HT-29 (cell line): Measurements from ENCODE around the gene SYTL3. TPM values are rescaled to one million over a fixed set of nuclear protein-coding genes. Genes with fewer than 3 reads are reported as not detected.
"Not testable (repeated sequence)": the region's sequence is repeated elsewhere in the genome, so short reads cannot be mapped to it uniquely, and the experiment has no call there.

Source experiments
- DNase-seq: peaks from one replicate; pipeline ENCODE4 v3.0.0-alpha.2; 2015; ENCODE audit warnings: low spot score
- total RNA-seq: library from RNA; depleted of rRNA; stranded (reverse); fragments of >200 nt; shearing (Covaris generic); gene quantifications from 2 replicates; pipeline ENCODE4 v1.2.3, GENCODE V29; 2014; rRNA removed

Gene SYTL3, protein sequence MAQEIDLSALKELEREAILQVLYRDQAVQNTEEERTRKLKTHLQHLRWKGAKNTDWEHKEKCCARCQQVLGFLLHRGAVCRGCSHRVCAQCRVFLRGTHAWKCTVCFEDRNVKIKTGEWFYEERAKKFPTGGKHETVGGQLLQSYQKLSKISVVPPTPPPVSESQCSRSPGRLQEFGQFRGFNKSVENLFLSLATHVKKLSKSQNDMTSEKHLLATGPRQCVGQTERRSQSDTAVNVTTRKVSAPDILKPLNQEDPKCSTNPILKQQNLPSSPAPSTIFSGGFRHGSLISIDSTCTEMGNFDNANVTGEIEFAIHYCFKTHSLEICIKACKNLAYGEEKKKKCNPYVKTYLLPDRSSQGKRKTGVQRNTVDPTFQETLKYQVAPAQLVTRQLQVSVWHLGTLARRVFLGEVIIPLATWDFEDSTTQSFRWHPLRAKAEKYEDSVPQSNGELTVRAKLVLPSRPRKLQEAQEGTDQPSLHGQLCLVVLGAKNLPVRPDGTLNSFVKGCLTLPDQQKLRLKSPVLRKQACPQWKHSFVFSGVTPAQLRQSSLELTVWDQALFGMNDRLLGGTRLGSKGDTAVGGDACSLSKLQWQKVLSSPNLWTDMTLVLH
- total RNA-seq = 0.41 and 0.94 TPM in 2 replicates

- peak; percentile 36 for DNase-seq
These were observed at the start of gene SYTL3 for GRCh38 chr6:158649289-158650143. SYTL3 (plus strand) TSS chr6:158650054; CDS start chr6:158663269, 13,215 bp downstream.

- no peak for DNase-seq
These were observed 46.4 kb upstream of the SYTL3 start for GRCh38 chr6:158603261-158604047.

GRCh38 chr6:158604048-158604406, 45.8 kb upstream of the SYTL3 start:
- DNase-seq = no peak

- DNase-seq = peak; percentile 83
These were observed 44.5 kb upstream of the SYTL3 start for GRCh38 chr6:158605266-158605878.

GRCh38 chr6:158606011-158606410, 43.8 kb upstream of the SYTL3 start:
- not testable (repeated sequence) for DNase-seq

GRCh38 chr6:158606935-158607334, 42.9 kb upstream of the SYTL3 start:
- no peak for DNase-seq

GRCh38 chr6:158607411-158608170, 42.3 kb upstream of the SYTL3 start:
- no peak for DNase-seq

DNA sequence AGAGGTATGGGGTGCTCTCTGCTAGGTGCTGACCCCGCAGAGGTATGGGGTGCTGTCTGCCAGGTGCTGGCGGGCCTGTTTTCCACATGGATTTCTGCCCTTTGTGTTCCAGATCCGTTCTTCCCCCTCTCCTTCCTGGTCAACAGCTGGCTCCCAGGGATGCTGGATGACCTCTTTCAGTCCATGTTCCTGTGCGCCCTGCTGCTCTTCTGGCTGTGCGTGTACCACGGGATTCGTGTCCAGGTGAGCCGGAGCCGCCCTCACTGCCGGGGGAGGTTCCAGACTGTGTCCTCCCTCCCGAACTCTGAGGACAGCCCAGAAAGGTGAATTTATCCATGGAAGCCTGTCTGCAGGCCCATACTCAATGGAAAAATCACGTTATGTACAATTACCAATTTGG, 41.6 kb upstream of the SYTL3 start:
- DNase-seq = no peak

DNA sequence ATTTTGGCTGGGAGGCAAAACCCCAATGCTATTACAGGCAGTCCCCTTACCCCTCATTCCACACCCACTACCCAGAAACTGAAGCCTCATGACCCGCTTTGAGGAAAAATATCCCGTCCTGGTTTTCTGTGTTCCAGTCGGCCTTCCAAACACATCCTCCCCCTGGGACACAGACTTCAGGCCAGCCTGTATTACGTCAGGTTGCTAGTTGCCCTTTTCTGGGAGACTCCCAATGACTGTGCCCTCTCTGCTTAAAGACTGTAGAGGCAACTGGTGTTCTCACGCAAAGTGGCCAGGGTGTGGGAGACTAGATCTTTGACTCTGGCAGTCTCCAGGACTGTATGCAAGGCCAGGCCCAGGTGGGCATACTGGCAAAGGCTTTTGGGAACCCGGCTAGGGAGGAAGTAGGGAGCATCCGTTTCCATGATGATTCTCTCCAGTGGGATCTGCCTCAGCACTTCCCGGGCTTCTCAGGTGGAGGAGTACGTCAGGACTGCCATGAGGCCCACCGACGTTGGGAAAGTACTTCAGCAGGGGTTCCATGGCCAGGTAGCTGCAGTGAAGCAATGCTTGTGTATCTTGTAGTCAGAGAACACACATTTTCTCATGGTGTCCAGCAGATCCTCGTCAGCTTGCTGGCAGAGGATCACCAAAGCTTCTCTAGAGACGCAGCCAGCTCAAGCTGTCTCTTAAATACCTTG, 40.2 kb upstream of the SYTL3 start:
- DNase-seq = no peak

DNA sequence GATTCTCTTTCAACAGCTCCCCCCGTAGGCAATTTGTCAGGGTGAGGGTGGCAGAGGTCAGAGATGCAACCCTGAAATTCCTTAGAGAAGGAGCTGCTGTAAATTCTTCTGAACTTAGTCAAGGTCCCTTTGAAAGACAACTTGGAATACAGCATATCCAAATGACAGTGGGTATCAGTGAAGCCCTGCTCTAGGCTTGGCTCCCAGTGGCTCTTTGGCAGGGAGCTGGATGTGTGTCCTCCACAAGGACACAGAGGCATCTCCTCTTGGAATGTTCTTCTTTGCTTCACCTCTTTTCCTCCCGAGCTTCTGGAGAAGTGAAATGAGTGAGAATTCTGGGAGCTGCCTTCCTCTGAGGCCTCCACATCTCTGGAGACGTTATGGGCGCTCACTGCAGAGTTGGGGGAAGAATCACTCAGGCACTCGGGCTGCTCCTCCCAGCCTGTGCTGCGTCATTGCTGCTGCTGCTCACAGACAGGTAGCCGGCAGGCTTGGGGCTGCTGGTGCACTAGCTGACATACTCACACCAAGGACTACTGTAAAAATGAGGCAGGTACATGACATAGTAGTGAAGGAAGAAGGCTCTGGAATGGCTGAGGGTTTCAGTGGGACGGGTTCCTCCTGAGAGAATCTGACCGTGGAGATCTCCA, 39.4 kb upstream of the SYTL3 start:
- DNase-seq = no peak

DNA sequence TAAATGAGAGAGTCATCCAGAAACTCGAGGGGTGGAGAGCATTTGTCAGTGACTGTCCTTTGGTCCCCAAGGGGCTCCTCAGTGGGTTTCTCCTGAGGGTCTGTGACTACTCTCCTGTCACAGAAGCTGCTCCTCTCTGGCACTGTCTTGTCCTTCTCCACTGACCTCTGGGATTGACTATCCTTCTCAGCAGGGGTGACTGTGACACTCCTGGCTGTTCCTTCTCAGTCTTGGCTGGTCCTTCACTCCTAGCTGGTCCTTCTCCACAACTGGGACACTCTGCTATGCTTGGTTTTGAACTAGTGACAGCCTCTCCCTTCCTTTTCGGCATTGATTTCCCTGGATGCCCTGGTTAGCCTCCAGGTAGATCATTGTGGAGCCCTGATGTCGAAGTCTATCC, 38.8 kb upstream of the SYTL3 start:
- DNase-seq = no peak

GRCh38 chr6:158611541-158612370, 38.1 kb upstream of the SYTL3 start:
- DNase-seq = peak; percentile 20

DNA sequence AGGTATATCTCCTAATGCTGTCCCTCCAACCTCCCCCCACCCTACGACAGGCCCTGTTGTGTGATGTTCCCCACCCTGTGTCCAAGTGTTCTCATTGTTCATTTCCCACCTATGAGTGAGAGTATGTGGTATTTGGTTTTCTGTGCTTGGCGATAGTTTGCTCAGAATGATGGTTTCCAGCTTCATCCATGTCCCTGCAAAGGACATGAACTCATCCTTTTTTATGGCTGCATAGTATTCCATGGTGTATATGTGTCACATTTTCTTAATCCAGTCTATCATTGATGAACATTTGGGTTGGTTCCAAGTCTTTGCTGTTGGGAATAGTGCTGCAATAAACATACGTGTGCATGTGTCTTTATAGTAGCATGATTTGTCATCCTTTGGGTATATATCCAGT, 35.2 kb upstream of the SYTL3 start:
- DNase-seq = not testable (repeated sequence)

DNA sequence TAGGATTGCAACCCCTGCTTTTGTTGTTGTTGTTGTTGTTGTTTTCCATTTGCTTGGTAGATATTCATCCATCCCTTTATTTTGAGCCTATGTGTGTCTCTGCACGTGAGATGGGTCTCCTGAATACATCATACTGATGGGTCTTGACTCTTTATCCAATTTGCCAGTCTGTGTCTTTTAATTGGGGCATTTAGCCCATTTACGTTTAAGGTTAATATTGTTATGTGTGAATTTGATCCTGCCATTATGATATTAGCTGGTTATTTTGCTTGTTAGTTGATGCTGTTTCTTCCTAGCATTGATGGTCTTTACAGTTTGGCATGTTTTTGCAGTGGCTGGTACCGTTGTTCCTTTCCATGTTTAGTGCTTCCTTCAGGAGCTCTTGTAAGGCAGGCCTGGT, 31.6 kb upstream of the SYTL3 start:
- not testable (repeated sequence) for DNase-seq

DNA sequence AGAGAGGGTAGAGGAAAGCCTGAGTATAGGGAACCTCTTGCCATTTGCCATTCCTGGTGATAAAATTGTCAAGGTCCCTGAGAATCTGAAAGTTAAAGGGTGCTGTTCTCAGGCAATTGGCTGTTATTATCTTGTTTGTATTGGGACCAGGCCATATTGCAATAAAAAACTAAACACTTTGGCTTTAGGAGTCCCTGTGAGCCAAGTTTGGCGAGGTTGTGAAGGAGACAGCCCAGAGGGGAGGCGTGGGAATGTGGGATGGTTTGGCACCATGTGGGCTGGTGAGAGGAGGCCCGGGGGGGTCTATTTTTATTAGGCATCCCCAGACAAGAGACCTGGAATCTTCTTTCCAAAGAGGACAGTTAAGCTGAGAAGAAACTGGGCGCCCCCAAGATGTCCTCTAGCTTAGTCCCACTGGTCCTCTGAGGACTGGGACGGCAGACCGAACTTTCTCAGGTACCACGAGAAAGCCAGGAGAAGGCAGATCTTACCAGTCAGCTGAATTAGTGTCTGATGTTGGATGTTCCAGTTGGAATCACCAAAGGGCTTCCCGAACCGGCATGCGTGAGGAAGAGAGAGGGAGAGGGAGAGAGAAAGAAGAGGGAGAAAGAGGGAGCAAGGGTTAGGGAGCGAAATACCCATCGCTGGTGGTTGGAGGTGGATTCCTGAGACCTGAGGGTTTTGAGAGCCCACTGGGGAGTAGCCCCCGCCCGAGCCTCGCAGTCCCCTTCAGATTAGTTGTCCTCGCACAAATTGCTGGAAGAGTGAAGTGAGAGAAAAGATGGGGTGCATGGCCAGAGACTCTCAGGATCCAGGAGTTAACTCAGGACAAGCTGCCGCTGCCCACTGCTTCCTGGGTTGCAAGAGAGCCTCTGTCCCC, 29.7 kb upstream of the SYTL3 start:
- DNase-seq = no peak

GRCh38 chr6:158620963-158621693, 28.7 kb upstream of the SYTL3 start:
- DNase-seq = no peak
